Endothelial cell of umbilical vein (primary cell): ENCODE results near the gene KCNS1. TPM values are rescaled to one million over a fixed set of nuclear protein-coding genes. Genes with fewer than 3 reads are reported as not detected.

Experiments
- BruUV-seq: library from RNA; stranded (reverse); fragments of 400-500 nt; replicated peaks from 2 replicates; lab custom pipeline; 2021; lab: Mats Ljungman, UMichigan
- CTCF ChIA-PET: fragments of 300-600, 350-600 bp; sonication (Branson Sonifier 250); formaldehyde crosslinking; loops from one replicate; lab custom pipeline; 2021; ENCODE audit warnings: antibody characterized with exemption, inconsistent platforms; lab: Charles Lee
- POLR2A ChIA-PET: fragments of 300-600, 350-600 bp; sonication (Branson Sonifier 250); formaldehyde crosslinking; loops from one replicate; lab custom pipeline; 2021; ENCODE audit warnings: antibody characterized with exemption, inconsistent platforms; lab: Charles Lee
- DNase-seq: peaks from one replicate; pipeline ENCODE4 v3.0.0-alpha.2; 2011; ENCODE audit warnings: low read depth, low spot score
- FAIRE-seq: peaks from 2 replicates; lab custom pipeline; 2011; peaks lifted over from hg19 to GRCh38; lab: Jason Lieb, UNC
- H2AFZ ChIP-seq: 2 replicates; pipeline ENCODE4 v1.6.0; 2012; ENCODE audit warnings: low read depth, low read length, control low read depth, inconsistent platforms
- H3K27ac ChIP-seq: 2 replicates; pipeline ENCODE4 v1.5.1; 2011; ENCODE audit warnings: low read depth, mild to moderate bottlenecking, control low read depth, low read length, moderate library complexity; ENCODE audit not compliant: insufficient read depth
- H3K27me3 ChIP-seq, 2 experiments: 2 replicates each; pipeline versions ENCODE4 v1.6.0 to v1.6.1; 2011; ENCODE audit warnings: low read length in 2 of 2, mixed read lengths in 1 of 2; ENCODE audit not compliant: control insufficient read depth in 2 of 2, insufficient read depth in 2 of 2
- H3K36me3 ChIP-seq, 2 experiments: 2 replicates in 1 of 2; 3 replicates in 1 of 2; pipeline ENCODE4 v1.5.1; 2011; ENCODE audit warnings: low read length in 2 of 2, mild to moderate bottlenecking in 1 of 2, moderate library complexity in 1 of 2; ENCODE audit not compliant: control insufficient read depth in 2 of 2, insufficient read depth in 2 of 2; ENCODE audit errors: extremely low read depth in 1 of 2
- H3K4me1 ChIP-seq: 3 replicates; pipeline ENCODE4 v1.5.1; 2011; ENCODE audit warnings: mild to moderate bottlenecking, low read length; ENCODE audit not compliant: control insufficient read depth, insufficient read depth; ENCODE audit errors: extremely low read depth
- H3K4me2 ChIP-seq: 2 replicates; pipeline ENCODE4 v1.6.1; 2011; ENCODE audit warnings: low read length, control low read depth, mixed read lengths; ENCODE audit not compliant: insufficient read depth
- H3K4me3 ChIP-seq, 3 experiments: fragments of 200-600 bp in 1 of 3; sonication (generic), shearing (Covaris generic) in 1 of 3; replicated peaks in 1 of 3; 2 replicates each; pipeline ENCODE4 v1.5.1; 2011 to 2016; ENCODE audit warnings: control low read depth in 3 of 3, low read length in 3 of 3, mild to moderate bottlenecking in 2 of 3, inconsistent platforms in 1 of 3, low read depth in 1 of 3, moderate library complexity in 1 of 3; ENCODE audit not compliant: insufficient read depth in 1 of 3
- H3K79me2 ChIP-seq: 2 replicates; pipeline ENCODE4 v1.6.0; 2012; ENCODE audit warnings: low read length, inconsistent platforms; ENCODE audit not compliant: control insufficient read depth, insufficient read depth
- H3K9ac ChIP-seq: replicated peaks from 2 replicates; pipeline ENCODE3; 2011; ENCODE audit warnings: low read length, control low read depth; ENCODE audit not compliant: insufficient read depth; ENCODE audit errors: extremely low read depth
- H3K9me1 ChIP-seq: replicated peaks from 3 replicates; pipeline ENCODE4 v1.6.0; 2011; ENCODE audit warnings: mild to moderate bottlenecking, low read length; ENCODE audit not compliant: control insufficient read depth, insufficient read depth; ENCODE audit errors: extremely low read depth
- H3K9me3 ChIP-seq: replicated peaks from 2 replicates; pipeline ENCODE4 v1.5.1; 2012; ENCODE audit warnings: low read length, inconsistent platforms; ENCODE audit not compliant: control insufficient read depth, insufficient read depth
- H4K20me1 ChIP-seq: replicated peaks from 2 replicates; pipeline ENCODE3; 2011; ENCODE audit warnings: mild to moderate bottlenecking, low read length; ENCODE audit not compliant: control insufficient read depth, insufficient read depth; ENCODE audit errors: extremely low read depth
- EZH2 ChIP-seq: IDR thresholded peaks from 2 replicates; pipeline ENCODE4 v1.6.1; 2012; ENCODE audit warnings: borderline replicate concordance, low read depth, mild to moderate bottlenecking, moderate library complexity, low read length, inconsistent platforms; ENCODE audit not compliant: severe bottlenecking
- FOS ChIP-seq: IDR thresholded peaks from 2 replicates; pipeline ENCODE4 v1.6.1; 2011; ENCODE audit warnings: mild to moderate bottlenecking, low read length, moderate library complexity, borderline replicate concordance; ENCODE audit not compliant: insufficient read depth
- GATA2 ChIP-seq: IDR thresholded peaks from 2 replicates; pipeline ENCODE4 v1.7.0; 2011; ENCODE audit warnings: low read depth, mild to moderate bottlenecking, moderate library complexity, mixed read lengths, low read length; ENCODE audit not compliant: insufficient read length, insufficient read depth
- JUN ChIP-seq: IDR thresholded peaks from 2 replicates; pipeline ENCODE4 v1.6.1; 2011; ENCODE audit warnings: borderline replicate concordance, low read depth; ENCODE audit not compliant: insufficient read length, insufficient read depth
- MYC ChIP-seq: IDR thresholded peaks from one replicate; pipeline ENCODE4 v1.6.1; 2011; ENCODE audit warnings: mild to moderate bottlenecking, low read depth, low read length
- POLR2A ChIP-seq: IDR thresholded peaks from 2 replicates; pipeline ENCODE4 v1.6.1; 2012; ENCODE audit warnings: low read depth, mild to moderate bottlenecking, control low read depth, low read length
- POLR2AphosphoS5 ChIP-seq: IDR thresholded peaks from 2 replicates; pipeline ENCODE4 v1.6.1; 2012; ENCODE audit warnings: low read depth, mild to moderate bottlenecking, control low read depth, low read length, moderate library complexity; ENCODE audit not compliant: insufficient read depth
- dilution Hi-C: fragments of 300-500 bp; cut with MboI; formaldehyde crosslinking; loops from one replicate; pipeline ENCODE4 v1.15.0; 2019; ENCODE audit warnings: low sequenced_read_pairs; ENCODE audit not compliant: extremely low pct_ligation_motif_present
- intact Hi-C: fragments of 100-400 bp; cut with micrococcal nuclease; formaldehyde crosslinking; loops from one replicate; pipeline ENCODE4 v1.10.0; 2022
- polyA plus RNA-seq, 4 experiments: library from polyadenylated mRNA; depleted of rRNA in 3 of 4; stranded (reverse) in 3 of 4; unstranded in 1 of 4; fragments of >200 nt; gene quantifications; 2 replicates each; pipeline versions ENCODE4 v1.2.1 to v1.2.3, GENCODE V29; 2011 to 2012; ENCODE audit warnings: missing spikeins in 1 of 4
- total RNA-seq: library from RNA; stranded (reverse); gene quantifications from 2 replicates; pipeline ENCODE4 v1.2.3, GENCODE V29; 2021
- TF ChIP-seq, protein P1 (sequence below), 2 donors: IDR thresholded peaks; 1 replicate in 1 of 2; 2 replicates in 1 of 2; pipeline ENCODE4 v1.5.1; 2011; ENCODE audit warnings: low read length in 2 of 2, mild to moderate bottlenecking in 2 of 2, moderate library complexity in 2 of 2, control low read depth in 1 of 2, inconsistent platforms in 1 of 2, low read depth in 1 of 2; ENCODE audit not compliant: insufficient read depth in 1 of 2; ENCODE audit errors: extremely low read depth in 1 of 2
- TF ChIP-seq, protein P2 (sequence below): IDR thresholded peaks from 2 replicates; pipeline ENCODE4 v1.6.1; 2011; ENCODE audit not compliant: insufficient read depth, insufficient read length

Gene KCNS1
- total and polyA plus RNA-seq, 2 donors (not counting 3 experiments of a cell fraction or from before 2014, with no cell fraction given) = 0.14 to 0.29 TPM

DNA sequence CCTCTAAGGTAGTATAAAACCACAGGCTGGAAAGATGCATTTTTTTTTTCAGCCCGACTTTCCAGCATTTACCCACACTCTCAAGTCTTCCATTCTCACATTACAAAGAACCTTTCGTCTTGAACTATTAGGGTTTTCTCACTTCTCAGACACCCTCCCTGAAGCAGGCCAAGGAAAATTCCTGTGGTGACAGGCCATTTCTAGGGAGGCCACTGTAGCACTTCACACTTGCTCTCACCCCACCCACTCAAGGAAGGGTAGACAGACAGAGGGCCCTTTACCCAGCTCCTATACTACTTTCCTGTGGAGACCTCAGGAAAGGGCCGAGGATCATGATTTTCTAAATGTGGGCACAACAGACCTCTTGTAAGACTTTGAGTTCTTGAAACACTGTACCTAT lies 27.7 kb downstream of the KCNS1 start:
- Histone ChIP-seq H2AFZ (no peak overlapping the region), H3K9ac (no peak overlapping the region), H3K79me2 (no peaks in the 10 kb centered on the region), H4K20me1 (no peaks in the 10 kb centered on the region), H3K4me1 (peaks cover 8% of the 10 kb centered on the region), H3K9me1 (no peaks in the 10 kb centered on the region), H3K4me3 (no peak overlapping the region), H3K36me3 (peaks cover 2 to 5% of the 10 kb centered on the region in 2 experiments), H3K27me3 (no peaks in the 10 kb centered on the region), H3K4me2 (no peak overlapping the region), H3K9me3 (no peaks in the 10 kb centered on the region), H3K27ac (no peak overlapping the region)
- DNase-seq (no peak), FAIRE-seq (no peak)
- dilution Hi-C loops (no loop called here), intact Hi-C loops (no loop called here)
- ChIA-PET CTCF (interaction anchor here (1.7 to 3.8 kb wide), 3 partner anchors 19 to 29 kb away, joined by 5 to 40 read pairs (median 33); no protein-coding TSS in a partner anchor), POLR2A (no interaction called here)
- TF ChIP-seq, protein P1, sequence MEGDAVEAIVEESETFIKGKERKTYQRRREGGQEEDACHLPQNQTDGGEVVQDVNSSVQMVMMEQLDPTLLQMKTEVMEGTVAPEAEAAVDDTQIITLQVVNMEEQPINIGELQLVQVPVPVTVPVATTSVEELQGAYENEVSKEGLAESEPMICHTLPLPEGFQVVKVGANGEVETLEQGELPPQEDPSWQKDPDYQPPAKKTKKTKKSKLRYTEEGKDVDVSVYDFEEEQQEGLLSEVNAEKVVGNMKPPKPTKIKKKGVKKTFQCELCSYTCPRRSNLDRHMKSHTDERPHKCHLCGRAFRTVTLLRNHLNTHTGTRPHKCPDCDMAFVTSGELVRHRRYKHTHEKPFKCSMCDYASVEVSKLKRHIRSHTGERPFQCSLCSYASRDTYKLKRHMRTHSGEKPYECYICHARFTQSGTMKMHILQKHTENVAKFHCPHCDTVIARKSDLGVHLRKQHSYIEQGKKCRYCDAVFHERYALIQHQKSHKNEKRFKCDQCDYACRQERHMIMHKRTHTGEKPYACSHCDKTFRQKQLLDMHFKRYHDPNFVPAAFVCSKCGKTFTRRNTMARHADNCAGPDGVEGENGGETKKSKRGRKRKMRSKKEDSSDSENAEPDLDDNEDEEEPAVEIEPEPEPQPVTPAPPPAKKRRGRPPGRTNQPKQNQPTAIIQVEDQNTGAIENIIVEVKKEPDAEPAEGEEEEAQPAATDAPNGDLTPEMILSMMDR (IDR thresholded peaks at IDR 0.05; ENCODE audit: extremely low read depth in 1 of 2, insufficient read depth in 1 of 2, low read depth in 1 of 2, low read length in 2 of 2) = no peak
- TF ChIP-seq FOS = no peak
- TF ChIP-seq GATA2 = no peak
- TF ChIP-seq MYC = no peak
- TF ChIP-seq POLR2A = no peak
- no peak for TF ChIP-seq EZH2
- no peak for TF ChIP-seq POLR2AphosphoS5
- no peak for TF ChIP-seq JUN
- TF ChIP-seq, protein P2, sequence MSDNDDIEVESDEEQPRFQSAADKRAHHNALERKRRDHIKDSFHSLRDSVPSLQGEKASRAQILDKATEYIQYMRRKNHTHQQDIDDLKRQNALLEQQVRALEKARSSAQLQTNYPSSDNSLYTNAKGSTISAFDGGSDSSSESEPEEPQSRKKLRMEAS = no peak
- BruUV-seq = no TSS peak
